HG03521 (cell line): Measurements from ENCODE around the gene USF3.

ENCODE experiments used
- ATAC-seq: cut with Tn5 transposase; IDR thresholded peaks from one replicate; pipeline ENCODE4 v1.9.1; 2021; ENCODE audit warnings: mild to moderate bottlenecking, moderate library complexity; ENCODE audit not compliant: unreplicated experiment

The USF3 gene, protein sequence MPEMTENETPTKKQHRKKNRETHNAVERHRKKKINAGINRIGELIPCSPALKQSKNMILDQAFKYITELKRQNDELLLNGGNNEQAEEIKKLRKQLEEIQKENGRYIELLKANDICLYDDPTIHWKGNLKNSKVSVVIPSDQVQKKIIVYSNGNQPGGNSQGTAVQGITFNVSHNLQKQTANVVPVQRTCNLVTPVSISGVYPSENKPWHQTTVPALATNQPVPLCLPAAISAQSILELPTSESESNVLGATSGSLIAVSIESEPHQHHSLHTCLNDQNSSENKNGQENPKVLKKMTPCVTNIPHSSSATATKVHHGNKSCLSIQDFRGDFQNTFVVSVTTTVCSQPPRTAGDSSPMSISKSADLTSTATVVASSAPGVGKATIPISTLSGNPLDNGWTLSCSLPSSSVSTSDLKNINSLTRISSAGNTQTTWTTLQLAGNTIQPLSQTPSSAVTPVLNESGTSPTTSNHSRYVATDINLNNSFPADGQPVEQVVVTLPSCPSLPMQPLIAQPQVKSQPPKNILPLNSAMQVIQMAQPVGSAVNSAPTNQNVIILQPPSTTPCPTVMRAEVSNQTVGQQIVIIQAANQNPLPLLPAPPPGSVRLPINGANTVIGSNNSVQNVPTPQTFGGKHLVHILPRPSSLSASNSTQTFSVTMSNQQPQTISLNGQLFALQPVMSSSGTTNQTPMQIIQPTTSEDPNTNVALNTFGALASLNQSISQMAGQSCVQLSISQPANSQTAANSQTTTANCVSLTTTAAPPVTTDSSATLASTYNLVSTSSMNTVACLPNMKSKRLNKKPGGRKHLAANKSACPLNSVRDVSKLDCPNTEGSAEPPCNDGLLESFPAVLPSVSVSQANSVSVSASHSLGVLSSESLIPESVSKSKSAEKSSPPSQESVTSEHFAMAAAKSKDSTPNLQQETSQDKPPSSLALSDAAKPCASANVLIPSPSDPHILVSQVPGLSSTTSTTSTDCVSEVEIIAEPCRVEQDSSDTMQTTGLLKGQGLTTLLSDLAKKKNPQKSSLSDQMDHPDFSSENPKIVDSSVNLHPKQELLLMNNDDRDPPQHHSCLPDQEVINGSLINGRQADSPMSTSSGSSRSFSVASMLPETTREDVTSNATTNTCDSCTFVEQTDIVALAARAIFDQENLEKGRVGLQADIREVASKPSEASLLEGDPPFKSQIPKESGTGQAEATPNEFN (N-terminal part only)

DNA sequence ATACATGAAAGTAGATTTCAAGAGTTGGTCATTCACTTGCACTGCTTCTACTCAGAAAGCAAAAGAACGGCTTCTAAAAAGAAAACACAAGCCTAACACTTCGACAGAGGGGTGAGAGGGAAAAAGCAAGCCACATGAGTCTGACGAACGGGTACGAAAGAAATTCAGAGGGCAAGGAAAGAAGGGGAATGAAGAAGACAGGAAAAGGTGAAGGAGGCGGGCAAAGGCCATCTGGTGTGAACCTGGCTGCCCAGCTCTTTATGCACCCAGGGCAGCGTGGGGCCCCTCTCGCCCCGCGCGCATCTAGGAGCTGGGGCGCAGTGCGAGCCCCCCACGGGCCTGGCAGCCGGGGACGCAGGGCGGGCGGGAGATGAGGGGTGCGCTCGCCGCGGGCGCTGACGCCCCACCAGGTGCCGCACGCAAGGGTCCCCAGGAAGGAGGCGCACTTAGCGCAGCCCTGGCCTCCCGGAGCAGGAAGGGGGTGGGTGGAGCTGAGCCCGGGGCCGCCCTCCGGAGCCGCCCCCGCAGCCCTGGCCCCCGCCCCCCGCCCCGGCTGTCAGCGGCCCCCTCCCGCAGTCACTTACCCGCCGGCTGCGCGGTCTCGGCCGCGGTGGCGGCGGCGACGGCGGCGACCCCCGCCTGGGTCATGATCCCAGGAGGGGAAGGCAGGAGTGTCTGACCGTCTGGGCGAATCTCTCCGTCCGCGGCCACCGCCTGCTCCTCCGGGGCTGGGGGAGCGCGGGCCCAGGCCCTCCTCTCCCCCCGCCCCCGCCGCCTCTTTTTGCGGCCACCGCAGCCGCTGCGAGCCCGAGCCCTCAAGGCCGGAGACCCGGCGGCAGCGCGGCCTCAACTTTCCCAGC, at the start of gene USF3:
USF3 (minus strand) TSS at position 857 of the 860 bp plus-strand sequence. CDS start 21,764 bp downstream, outside the sequence.
- ATAC-seq, result peak; percentile 61

- ATAC-seq, result peak; percentile 65
Observed at GRCh38 chr3:113745756-113746547, 49.5 kb upstream of the USF3 start, which contains the start of gene NAA50. TSS of gene NAA50 (minus strand) at chr3:113746249. CDS start at chr3:113745949, 300 bp downstream.

- ATAC-seq, result peak; percentile 50
Observed at GRCh38 chr3:113744941-113745755, 48.7 kb upstream of the USF3 start.

GRCh38 chr3:113743006-113743630, 46.7 kb upstream of the USF3 start:
- ATAC-seq, result no peak

DNA sequence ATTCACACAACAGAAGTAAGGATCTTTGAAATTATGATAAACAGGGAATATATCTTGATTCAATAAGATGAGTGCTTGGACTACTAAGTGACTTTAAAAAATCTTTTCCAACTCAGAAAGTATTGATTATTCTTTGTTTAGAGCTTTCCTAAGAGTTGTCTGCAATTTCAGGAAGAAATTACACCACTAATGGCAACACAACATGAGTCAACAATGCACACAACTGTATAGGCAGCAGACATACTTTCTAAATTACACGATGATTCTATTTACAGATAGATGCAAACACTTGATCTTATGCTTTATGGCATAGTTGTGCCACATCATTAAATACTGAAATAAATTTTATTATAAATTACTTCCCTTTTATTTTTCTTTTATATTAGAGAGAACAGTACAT, 45.2 kb upstream of the USF3 start:
- ATAC-seq, result no peak

DNA sequence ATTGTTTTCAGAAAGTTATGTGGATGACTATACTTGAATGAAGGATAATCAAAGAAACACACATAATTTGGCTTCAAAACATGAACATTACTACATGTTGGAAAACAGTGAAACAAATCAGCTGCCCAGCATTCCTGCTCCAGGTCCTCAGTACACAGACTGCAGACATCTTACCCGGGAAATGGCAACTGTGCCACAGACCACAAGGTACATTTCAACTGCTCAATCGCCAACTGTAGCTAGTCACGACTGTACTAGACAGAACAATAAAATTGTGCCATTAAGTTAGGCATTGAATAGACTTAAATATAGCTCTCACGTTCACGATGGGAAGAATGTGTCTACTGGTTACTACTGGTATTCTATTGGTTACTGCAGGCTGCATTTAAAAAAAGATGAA, 44.6 kb upstream of the USF3 start:
- ATAC-seq, result no peak

DNA sequence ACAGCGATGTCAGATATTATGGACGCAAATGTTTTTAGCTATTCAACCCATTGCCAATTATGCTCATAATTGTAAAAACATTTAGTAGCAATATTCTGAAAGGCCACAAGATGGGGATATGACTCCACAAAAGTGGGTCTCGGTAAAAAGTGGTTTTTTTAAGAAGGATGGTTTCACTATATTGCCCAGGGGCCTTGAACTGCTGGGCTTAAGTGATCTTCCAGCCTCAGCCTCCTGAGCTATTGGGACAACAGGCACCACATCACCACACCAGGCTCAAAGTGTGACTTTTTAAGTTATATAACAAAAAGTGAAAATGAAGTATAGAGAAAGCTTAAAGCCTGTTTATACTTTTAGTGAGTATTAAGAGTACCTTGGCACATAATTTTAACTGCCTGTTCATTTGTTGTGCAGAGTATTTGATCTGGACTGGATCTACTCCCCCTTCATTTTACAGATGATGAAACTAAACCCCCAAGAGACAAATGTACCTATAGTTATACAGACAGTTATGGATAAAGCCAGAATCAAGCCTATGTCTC, 40.2 kb upstream of the USF3 start:
- ATAC-seq, result peak; percentile 72

DNA sequence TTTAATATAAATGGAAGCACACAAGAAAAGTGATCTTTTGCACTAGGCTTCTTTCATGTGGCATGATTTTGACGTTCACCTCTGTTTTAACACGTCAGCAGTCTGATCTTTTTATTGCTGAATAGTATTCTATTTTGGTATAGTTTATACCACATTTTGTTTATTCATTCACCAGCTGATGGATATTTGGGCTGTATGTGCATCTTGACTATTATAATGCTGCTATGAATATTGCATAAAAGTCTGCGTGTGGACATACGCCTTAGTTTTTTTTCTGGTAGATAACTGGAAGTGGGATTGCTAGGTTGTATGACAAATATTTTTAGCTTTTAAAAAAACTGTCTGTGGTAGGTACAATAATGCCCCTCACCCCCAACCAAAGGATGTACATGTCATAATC, 35.3 kb upstream of the USF3 start:
- ATAC-seq, result no peak

GRCh38 chr3:113730550-113730949, 34.1 kb upstream of the USF3 start:
- ATAC-seq, result no peak

GRCh38 chr3:113728661-113729060, 32.2 kb upstream of the USF3 start:
- ATAC-seq, result no peak

GRCh38 chr3:113721636-113722035, 25.2 kb upstream of the USF3 start:
- ATAC-seq, result no peak

GRCh38 chr3:113719758-113720157, 23.3 kb upstream of the USF3 start:
- ATAC-seq, result no peak

DNA sequence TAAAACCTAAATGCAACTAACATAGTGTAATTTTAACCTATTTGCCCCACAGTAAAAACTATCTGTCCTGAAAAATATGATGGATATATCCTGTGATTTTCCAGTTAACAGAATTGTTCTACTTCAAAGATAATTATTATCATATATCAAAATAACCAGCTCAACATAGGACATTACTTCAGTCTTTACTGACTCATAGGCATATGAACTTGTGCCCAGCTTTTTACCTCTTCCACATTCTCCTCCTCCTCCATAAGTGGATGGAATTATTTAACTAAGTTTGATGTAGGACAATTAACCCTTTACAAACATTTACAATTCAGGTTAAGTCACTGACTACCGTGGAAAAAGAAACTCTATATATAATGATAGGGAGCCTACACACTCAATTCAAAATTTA, 22.9 kb upstream of the USF3 start:
- no peak for ATAC-seq

GRCh38 chr3:113717818-113718217, 21.4 kb upstream of the USF3 start:
- ATAC-seq, result no peak

DNA sequence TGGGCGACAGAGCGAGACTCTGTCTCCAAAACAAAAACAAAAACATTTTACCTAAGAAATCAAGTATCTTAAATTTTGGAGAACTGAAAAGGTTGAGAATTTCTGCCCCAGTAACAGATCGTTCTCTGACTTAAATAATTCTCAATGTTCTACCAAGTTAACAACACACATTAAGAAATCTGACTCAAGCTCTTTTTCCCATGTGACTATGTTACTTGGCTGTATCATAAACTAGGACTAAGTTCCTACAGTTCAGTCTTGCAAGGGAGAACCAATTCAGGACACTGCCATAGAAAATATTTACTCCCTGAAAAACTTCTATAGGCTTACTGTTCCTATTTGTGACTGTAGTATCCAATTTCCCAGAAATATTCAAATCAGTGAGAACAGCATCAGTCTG, 20.9 kb upstream of the USF3 start:
- ATAC-seq, result no peak

GRCh38 chr3:113714702-113715101, 18.3 kb upstream of the USF3 start:
- no peak for ATAC-seq

GRCh38 chr3:113712129-113712528, 15.7 kb upstream of the USF3 start:
- ATAC-seq, result no peak

DNA sequence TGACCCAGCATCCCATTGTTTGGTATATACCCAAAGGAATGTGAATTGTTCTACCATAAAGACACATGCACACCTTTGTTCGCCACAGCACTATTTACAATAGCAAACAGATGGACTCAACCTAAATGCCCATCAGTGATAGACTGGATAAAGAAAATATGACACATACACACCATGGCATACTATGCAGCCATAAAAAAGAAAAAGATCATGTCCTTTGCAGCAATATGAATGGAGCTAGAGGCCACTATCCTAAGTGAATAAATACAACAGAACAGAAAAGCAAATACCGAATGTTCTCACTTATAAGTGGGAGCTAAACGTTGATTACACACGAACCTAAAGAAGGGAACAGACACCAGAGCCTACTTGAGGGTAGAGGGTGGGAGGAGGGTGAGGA, 11.4 kb upstream of the USF3 start:
- ATAC-seq, result no peak
